Esophagus squamous epithelium (tissue), 4 donors: ENCODE results near the gene SMYD3.

Experiments
- POLR2A ChIP-seq, 4 donors: fragments of 450-650 bp; IDR thresholded peaks; one replicate each; pipeline ENCODE4 v1.6.1; 2017; ENCODE audit warnings: antibody characterized with exemption in 4 of 4, mild to moderate bottlenecking in 4 of 4, moderate library complexity in 3 of 4
- TF ChIP-seq, protein P1 (sequence below), 6 experiments: fragments of 450-650 bp in 4 of 6; fragments of 200-600 bp in 2 of 6; sonication (generic) in 2 of 6; IDR thresholded peaks; one replicate each; pipeline ENCODE4 v1.5.1; 2016 to 2019; ENCODE audit warnings: antibody characterized with exemption in 6 of 6, mild to moderate bottlenecking in 4 of 6, moderate library complexity in 4 of 6

DNA sequence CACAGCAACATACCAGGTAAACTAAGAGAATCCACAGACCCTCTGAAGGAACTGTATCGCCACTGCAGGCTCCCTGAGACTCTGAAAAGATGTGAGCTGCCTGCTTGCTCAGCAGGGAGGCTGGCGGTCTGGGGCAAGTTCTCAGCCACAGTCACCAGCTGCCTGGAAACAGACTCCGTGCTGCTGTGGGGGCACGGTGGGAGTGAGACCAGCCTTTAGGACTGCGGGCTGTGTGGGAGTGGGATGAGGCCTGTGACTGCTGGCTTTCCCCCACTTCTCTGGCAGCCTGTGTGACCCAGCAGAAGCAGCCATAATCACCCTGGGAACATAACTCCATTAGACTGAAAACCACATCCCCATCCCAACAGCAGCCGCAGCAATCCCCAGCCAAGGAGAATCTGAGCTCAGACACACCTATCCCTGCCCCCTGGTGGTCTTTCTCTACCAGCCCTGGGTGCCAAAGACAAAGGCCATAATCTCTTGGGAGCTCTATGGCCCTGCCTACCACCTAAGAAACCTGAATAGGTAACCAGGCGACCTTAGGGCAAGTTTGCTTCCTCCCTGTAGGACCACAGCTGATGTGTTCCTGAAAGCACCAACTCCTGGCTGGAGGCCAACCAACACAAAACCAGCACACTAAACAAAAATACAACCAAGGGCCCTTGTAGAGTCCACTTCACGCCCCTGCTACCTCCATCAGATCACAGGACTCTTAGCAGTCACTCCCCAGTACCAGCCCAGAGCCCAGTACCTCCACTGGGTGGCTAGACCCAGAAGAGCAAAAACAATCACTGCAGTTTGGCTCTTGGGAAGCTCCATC is 151.5 kb downstream of the SMYD3 start:
- TF ChIP-seq, protein P1, sequence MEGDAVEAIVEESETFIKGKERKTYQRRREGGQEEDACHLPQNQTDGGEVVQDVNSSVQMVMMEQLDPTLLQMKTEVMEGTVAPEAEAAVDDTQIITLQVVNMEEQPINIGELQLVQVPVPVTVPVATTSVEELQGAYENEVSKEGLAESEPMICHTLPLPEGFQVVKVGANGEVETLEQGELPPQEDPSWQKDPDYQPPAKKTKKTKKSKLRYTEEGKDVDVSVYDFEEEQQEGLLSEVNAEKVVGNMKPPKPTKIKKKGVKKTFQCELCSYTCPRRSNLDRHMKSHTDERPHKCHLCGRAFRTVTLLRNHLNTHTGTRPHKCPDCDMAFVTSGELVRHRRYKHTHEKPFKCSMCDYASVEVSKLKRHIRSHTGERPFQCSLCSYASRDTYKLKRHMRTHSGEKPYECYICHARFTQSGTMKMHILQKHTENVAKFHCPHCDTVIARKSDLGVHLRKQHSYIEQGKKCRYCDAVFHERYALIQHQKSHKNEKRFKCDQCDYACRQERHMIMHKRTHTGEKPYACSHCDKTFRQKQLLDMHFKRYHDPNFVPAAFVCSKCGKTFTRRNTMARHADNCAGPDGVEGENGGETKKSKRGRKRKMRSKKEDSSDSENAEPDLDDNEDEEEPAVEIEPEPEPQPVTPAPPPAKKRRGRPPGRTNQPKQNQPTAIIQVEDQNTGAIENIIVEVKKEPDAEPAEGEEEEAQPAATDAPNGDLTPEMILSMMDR (IDR thresholded peaks at IDR 0.05): no peak
- TF ChIP-seq POLR2A (IDR thresholded peaks at IDR 0.05): no peak
